Measurements from ENCODE around the gene CEP170.

CEP170 gene

GRCh38 chr1:243254927-243255790 lies at the start of gene CEP170:
CEP170 (minus strand) TSS chr1:243255281; CDS start chr1:243225280, 30,001 bp downstream.
- peak; percentile 88 to 92 for DNase-seq

GRCh38 chr1:243301059-243301458 lies 46.0 kb upstream of the CEP170 start:
- DNase-seq: no peak

- no peak for DNase-seq
Observed at GRCh38 chr1:243299069-243299468, 44.0 kb upstream of the CEP170 start.

GRCh38 chr1:243294723-243295121 lies 39.6 kb upstream of the CEP170 start:
- no peak for DNase-seq

GRCh38 chr1:243293941-243294722 lies 39.1 kb upstream of the CEP170 start:
- no peak for DNase-seq

- DNase-seq: no peak
Observed at GRCh38 chr1:243292117-243292516, 37.0 kb upstream of the CEP170 start.

GRCh38 chr1:243291292-243291691 lies 36.2 kb upstream of the CEP170 start:
- no peak for DNase-seq

- DNase-seq: no peak
Observed at GRCh38 chr1:243288062-243288461, 33.0 kb upstream of the CEP170 start.

- peak; percentile 9 to 29 for DNase-seq
Observed at GRCh38 chr1:243287652-243288051, 32.6 kb upstream of the CEP170 start.

GRCh38 chr1:243287123-243287460 lies 32.0 kb upstream of the CEP170 start:
- DNase-seq: no peak

- DNase-seq: no peak
Observed at GRCh38 chr1:243286409-243287122, 31.5 kb upstream of the CEP170 start.

- no peak for DNase-seq
Observed at GRCh38 chr1:243281672-243282071, 26.6 kb upstream of the CEP170 start.

- no peak for DNase-seq
Observed at GRCh38 chr1:243280571-243281129, 25.6 kb upstream of the CEP170 start.

GRCh38 chr1:243275316-243275715 lies 20.2 kb upstream of the CEP170 start:
- DNase-seq: no peak

- DNase-seq: no peak
Observed at GRCh38 chr1:243273945-243274344, 18.9 kb upstream of the CEP170 start.

- no peak for DNase-seq
Observed at GRCh38 chr1:243273506-243273905, 18.4 kb upstream of the CEP170 start.

GRCh38 chr1:243272401-243272800 lies 17.3 kb upstream of the CEP170 start:
- no peak for DNase-seq

GRCh38 chr1:243271996-243272395 lies 16.9 kb upstream of the CEP170 start:
- no peak for DNase-seq

- no peak for DNase-seq
Observed at GRCh38 chr1:243270097-243270864, 15.2 kb upstream of the CEP170 start.

GRCh38 chr1:243269461-243269801 lies 14.3 kb upstream of the CEP170 start:
- DNase-seq: no peak

GRCh38 chr1:243268751-243269460 lies 13.8 kb upstream of the CEP170 start:
- DNase-seq: no peak

Data from CD4-positive, alpha-beta T cell treated with Interleukin-1 beta for 1 hour (primary cell).